ENCODE results near the gene MAZ. TPM values are rescaled to one million over a fixed set of nuclear protein-coding genes. Genes with fewer than 3 reads are reported as not detected.

The MAZ gene
- total RNA-seq, 6 experiments from 2014 or later = 42.9 to 106 (median 60.7) TPM

DNA sequence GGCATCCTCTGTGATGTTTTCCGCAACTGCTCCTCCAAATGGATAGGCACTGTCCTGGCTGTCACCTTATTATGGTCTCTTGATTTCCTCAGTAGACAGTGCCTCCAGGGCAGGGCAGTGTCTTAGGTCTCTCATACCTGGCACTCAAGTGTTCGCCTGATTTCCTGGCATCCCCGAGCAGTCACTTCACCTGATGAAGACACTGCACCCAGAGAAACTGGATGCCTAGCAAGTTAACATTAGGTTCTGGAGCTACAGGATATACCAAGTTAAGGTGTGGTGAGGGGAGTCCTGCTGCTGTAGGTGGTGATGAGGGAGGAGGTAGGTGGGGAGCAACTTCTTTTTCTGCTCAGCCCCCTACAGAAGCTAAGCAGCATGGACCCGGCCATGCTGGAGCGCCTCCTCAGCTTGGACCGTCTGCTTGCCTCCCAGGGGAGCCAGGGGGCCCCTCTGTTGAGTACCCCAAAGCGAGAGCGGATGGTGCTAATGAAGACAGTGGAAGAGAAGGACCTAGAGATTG lies 3.9 kb upstream of the MAZ start:
- intact Hi-C loops (cut with DNase I) = no loop called here
- Histone ChIP-seq H3K27ac (no peak overlapping the region), H3K4me3 (no peak overlapping the region), H3K9me3 (no peaks in the 10 kb centered on the region), H3K27me3 (no peaks in the 10 kb centered on the region), H3K4me1 (peaks cover 0 to 10% (median 3%) of the 10 kb centered on the region in 4 donors), H3K36me3 (peaks cover 0 to 6% (median 0%) of the 10 kb centered on the region in 4 donors)
- no peak for DNase-seq
- TF ChIP-seq, protein P1, sequence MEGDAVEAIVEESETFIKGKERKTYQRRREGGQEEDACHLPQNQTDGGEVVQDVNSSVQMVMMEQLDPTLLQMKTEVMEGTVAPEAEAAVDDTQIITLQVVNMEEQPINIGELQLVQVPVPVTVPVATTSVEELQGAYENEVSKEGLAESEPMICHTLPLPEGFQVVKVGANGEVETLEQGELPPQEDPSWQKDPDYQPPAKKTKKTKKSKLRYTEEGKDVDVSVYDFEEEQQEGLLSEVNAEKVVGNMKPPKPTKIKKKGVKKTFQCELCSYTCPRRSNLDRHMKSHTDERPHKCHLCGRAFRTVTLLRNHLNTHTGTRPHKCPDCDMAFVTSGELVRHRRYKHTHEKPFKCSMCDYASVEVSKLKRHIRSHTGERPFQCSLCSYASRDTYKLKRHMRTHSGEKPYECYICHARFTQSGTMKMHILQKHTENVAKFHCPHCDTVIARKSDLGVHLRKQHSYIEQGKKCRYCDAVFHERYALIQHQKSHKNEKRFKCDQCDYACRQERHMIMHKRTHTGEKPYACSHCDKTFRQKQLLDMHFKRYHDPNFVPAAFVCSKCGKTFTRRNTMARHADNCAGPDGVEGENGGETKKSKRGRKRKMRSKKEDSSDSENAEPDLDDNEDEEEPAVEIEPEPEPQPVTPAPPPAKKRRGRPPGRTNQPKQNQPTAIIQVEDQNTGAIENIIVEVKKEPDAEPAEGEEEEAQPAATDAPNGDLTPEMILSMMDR (IDR thresholded peaks at IDR 0.05) = no peak
- no peak for TF ChIP-seq POLR2A (IDR thresholded peaks at IDR 0.05)
- 98% methylated on average over 6 of the region's 8 CpGs for WGBS (ENCODE audit: insufficient coverage, low coverage, low lambda C conversion rate, missing lambda C conversion rate)
- ATAC-seq = no peak

DNA sequence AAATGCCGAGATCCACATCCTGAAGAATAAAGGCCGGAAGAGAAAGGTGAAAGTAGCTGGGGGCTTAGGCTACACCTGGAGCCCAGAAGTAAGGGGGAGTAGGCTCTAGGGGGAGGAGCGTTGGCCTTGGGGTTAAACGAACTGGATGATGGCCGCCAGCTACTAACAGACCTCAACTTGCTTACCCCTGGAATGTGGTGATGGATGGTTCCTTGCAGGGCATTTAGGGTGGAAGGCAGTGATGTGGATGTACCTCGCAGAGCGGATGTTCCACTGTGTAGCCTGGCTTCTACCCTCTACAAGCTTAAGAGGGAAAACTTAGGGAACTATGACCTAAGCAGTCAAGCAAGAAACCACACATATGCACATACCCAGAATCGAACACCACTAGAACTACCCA lies 2.3 kb upstream of the MAZ start:
- no peak for TF ChIP-seq POLR2A (IDR thresholded peaks at IDR 0.05)
- TF ChIP-seq, protein P1 (IDR thresholded peaks at IDR 0.05) = no peak
- Histone ChIP-seq H3K27me3 (no peaks in the 10 kb centered on the region), H3K4me1 (peaks cover 0 to 15% (median 5%) of the 10 kb centered on the region in 4 donors), H3K27ac (peak overlapping the region in 2 of 3 donors; percentile 93 to 98), H3K36me3 (peaks cover 0 to 3% (median under 1%) of the 10 kb centered on the region in 4 donors), H3K4me3 (no peak overlapping the region), H3K9me3 (no peaks in the 10 kb centered on the region)
- intact Hi-C loops (cut with DNase I) = no loop called here
- WGBS (ENCODE audit: insufficient coverage, low coverage, low lambda C conversion rate, missing lambda C conversion rate) = 78% methylated on average over 7 of the region's 8 CpGs
- ATAC-seq (no peak), DNase-seq (peak in 1 of 3 donors; percentile 25)

DNA sequence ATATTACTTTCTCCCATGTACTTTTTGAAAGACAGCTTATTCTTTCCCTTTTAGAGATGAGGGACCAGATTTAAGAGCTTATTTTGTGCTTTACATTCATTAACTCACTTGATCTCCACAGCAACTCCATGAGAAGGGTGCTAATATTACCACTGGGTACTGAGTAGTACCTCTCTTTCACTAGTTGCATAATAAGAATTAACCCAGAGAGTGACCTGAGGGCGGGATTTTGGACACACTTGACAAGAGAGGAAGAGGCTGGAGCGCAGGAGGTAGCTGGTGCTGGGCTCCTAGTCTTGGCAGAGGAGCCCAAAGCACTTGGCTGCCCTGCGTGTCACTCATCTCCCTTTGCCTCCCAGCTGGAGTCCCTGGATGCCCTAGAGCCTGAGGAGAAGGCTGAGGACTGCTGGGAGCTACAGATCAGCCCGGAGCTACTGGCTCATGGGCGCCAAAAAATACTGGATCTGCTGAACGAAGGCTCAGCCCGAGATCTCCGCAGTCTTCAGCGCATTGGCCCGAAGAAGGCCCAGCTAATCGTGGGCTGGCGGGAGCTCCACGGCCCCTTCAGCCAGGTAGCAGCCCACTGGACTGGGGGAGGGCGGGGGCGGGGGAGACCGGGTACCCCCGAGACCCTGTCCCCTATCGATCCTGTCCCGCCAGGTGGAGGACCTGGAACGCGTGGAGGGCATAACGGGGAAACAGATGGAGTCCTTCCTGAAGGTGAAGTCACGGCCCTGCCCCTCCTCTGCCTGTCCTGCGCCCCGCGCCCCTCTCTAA lies 1.7 kb upstream of the MAZ start:
- TF ChIP-seq POLR2A (IDR thresholded peaks at IDR 0.05) = no peak
- TF ChIP-seq, protein P1 (IDR thresholded peaks at IDR 0.05) = no peak
- intact Hi-C loops (cut with DNase I) = no loop called here
- H3K27ac ChIP-seq = peak overlapping the region; percentile 93 to 98 (median 98)
- peaks cover 0 to 15% (median 5%) of the 10 kb centered on the region in 4 donors for H3K4me1 ChIP-seq
- ATAC-seq (peak; percentile 24 to 59 (median 57)), DNase-seq (peak in 2 of 3 donors; percentile 89 to 90)
- WGBS (ENCODE audit: insufficient coverage, low coverage, low lambda C conversion rate, missing lambda C conversion rate) = 0% methylated on average over 2 of the region's 26 CpGs
- H3K9me3 ChIP-seq = no peaks in the 10 kb centered on the region
- H3K4me3 ChIP-seq = peak overlapping the region; percentile 75 to 98 (median 79)
- peaks cover 0 to 5% (median 0%) of the 10 kb centered on the region in 4 donors for H3K36me3 ChIP-seq
- H3K27me3 ChIP-seq = no peaks in the 10 kb centered on the region

DNA sequence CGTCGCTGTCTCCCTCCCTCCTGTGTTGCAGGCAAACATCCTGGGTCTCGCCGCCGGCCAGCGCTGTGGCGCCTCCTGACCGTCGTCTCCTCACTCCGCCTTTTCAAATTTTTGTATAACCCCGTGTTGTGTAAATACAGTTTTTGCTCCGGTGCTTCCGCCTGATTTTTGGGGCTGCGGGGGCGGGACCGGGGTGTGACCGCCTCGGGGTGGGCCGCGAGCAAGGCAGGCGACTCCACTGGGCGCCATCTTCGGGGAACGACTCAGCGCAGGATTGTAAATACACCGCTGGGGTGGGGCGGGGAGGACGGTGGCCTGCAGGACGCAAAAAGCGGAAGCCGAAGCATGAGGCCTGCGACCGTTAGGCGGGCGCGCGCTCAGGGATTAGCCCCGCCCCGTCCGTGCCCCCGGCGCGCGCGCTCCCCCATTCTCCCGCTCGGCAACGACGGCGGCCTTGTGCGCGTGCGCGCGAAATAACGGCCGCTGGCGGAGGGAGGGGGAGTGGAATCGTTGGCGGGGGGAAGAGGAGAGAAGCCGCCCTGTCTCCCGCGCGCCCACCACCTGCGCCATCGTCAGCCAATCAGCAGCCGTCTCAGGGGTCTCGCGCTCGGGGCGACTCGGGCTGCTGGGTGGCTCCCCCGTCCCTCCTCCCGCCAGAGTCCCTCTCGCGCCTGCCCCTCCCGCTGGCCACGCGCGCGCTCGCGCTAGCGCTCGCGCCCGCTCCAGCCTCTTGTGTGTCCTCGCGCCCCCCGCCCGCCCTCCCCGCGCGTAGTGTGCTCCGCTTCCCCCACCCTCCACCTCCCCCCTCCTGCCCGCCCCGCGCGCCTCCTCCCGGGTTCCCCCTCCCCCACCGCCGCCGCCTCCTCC lies 864 bp upstream of the MAZ start:
- 0% methylated on average over 29 of the region's 103 CpGs for WGBS (ENCODE audit: insufficient coverage, low coverage, low lambda C conversion rate, missing lambda C conversion rate)
- peak overlapping the region; percentile 75 to 98 (median 79) for H3K4me3 ChIP-seq
- ATAC-seq = peak; percentile 81 to 88 (median 86)
- H3K4me1 ChIP-seq = peaks cover 0 to 16% (median 5%) of the 10 kb centered on the region in 4 donors
- peak; percentile 98 to 99 (median 99) for DNase-seq
- H3K27me3 ChIP-seq = no peaks in the 10 kb centered on the region
- TF ChIP-seq, protein P1 (IDR thresholded peaks at IDR 0.05) = no peak
- peak; percentile 82 for TF ChIP-seq POLR2A (IDR thresholded peaks at IDR 0.05)
- intact Hi-C loops (cut with DNase I) = no loop called here
- peaks cover 0 to 10% (median 0%) of the 10 kb centered on the region in 4 donors for H3K36me3 ChIP-seq
- H3K9me3 ChIP-seq = no peaks in the 10 kb centered on the region
- H3K27ac ChIP-seq = peak overlapping the region; percentile 93 to 98 (median 98)

All from right lobe of liver (tissue), 6 donors.